Fibroblast of the aortic adventitia (primary cell): ENCODE results near the gene PHLDA2. TPM values are rescaled to one million over a fixed set of nuclear protein-coding genes. Genes with fewer than 3 reads are reported as not detected.
A peak's percentile ranks its signal among the peaks of the same experiment; 100 is the strongest.

Experiments used
- DNase-seq: peaks from one replicate; pipeline ENCODE4 v3.0.0-alpha.2; 2010; ENCODE audit warnings: low read depth
- H3K4me3 ChIP-seq: 2 replicates; pipeline ENCODE4 v1.5.1; 2011; ENCODE audit warnings: low read depth, mild to moderate bottlenecking, control low read depth, low read length, moderate library complexity
- total RNA-seq: library from RNA; depleted of rRNA; stranded (reverse); fragments of >200 nt; gene quantifications from 2 replicates; pipeline ENCODE4 v1.2.3, GENCODE V29; 2012; ENCODE audit warnings: low replicate concordance
- TF ChIP-seq, protein P1 (sequence below): IDR thresholded peaks from 2 replicates; pipeline ENCODE4 v1.5.1; 2011; ENCODE audit warnings: mild to moderate bottlenecking, low read length, control low read depth, inconsistent platforms; ENCODE audit not compliant: insufficient read depth

The PHLDA2 gene
- total RNA-seq, 1 donor = 3.8 TPM

DNA sequence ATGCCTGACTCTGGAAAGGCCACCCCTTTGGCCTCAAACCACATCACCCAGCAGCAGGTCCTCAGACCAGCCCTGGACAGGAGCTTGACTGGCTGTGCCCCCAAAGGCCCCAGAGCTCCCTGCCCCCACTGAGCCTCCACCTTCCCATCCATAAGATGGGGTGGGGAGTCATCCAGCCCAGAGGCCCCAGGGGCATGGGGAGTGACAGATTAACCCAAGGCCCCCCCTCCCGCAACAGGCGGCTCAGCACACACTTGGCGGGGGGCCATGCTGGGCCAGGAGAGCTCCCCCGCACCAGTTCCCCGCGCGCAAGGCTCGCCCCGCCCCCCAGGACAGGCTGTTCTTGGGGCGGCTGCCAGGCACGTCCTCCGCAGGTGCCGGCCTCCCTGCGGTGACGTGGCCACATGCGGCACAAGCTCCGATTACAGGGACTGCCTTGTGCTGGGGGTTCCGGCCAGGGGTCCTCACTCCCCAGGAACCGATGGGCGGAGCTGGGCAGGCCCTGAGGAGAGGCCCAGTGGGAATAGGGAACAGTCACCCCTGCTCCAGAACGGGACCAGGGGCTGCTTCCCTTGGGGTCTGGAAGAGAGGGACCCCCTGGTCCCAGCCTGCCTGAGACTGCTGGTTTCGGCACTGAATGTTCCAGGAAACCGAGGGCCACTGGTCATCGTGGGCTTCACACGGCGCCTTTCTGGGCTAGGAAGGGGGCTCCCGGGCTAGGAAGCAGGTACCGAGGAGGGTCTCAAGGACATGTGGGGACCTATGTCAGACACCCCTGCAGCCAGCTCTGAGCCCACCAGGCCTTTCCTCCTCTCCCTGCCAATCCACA, 38.5 kb downstream of the PHLDA2 start:
- no peak overlapping the region for H3K4me3 ChIP-seq
- no peak for DNase-seq
- TF ChIP-seq, protein P1, sequence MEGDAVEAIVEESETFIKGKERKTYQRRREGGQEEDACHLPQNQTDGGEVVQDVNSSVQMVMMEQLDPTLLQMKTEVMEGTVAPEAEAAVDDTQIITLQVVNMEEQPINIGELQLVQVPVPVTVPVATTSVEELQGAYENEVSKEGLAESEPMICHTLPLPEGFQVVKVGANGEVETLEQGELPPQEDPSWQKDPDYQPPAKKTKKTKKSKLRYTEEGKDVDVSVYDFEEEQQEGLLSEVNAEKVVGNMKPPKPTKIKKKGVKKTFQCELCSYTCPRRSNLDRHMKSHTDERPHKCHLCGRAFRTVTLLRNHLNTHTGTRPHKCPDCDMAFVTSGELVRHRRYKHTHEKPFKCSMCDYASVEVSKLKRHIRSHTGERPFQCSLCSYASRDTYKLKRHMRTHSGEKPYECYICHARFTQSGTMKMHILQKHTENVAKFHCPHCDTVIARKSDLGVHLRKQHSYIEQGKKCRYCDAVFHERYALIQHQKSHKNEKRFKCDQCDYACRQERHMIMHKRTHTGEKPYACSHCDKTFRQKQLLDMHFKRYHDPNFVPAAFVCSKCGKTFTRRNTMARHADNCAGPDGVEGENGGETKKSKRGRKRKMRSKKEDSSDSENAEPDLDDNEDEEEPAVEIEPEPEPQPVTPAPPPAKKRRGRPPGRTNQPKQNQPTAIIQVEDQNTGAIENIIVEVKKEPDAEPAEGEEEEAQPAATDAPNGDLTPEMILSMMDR = no peak

DNA sequence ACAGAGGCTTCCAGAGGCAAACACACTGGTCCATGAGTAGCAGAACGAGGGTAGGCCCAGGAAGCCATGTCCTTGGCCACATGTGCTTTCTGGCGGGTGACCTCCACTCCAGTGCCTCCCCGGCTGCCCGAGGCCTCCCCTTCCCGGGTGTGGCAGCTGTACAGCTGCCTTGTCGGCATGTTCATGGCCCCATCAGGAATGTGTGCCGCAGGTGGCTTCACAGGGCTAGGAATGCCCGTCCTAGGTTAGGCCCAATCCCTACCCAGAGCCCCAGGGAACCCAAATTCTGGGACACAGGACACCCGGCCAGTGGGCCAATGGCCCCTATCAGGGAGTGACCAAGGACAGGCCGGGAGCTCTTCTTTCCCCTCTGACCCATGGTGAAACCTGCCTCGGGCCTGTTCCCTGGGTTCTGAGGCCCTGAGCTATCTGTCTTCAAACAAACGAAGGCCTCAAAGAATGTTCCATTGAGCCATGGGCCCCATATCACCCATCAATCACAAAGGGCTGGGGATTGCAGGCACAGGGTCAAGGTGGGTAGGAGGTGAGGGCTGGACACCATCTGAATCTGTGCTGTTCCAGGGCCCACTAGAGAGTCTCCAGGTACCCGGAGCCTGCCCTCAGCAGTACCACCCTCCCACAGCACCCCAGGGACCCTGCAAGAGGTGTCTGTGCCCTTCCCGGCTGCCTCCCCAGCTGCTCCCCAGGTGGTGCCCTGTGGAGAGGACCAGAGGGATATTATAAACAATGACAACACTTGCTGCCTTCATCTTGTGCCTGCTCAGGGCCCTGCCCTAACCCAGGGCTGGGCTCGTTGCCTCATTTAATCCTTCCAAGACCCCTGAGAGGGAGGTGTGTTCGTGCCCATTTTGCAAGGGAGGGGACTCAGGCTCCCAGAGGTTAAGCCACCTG, 39.6 kb downstream of the PHLDA2 start:
- no peak for DNase-seq
- TF ChIP-seq, protein P1 = no peak
- H3K4me3 ChIP-seq = no peak overlapping the region

DNA sequence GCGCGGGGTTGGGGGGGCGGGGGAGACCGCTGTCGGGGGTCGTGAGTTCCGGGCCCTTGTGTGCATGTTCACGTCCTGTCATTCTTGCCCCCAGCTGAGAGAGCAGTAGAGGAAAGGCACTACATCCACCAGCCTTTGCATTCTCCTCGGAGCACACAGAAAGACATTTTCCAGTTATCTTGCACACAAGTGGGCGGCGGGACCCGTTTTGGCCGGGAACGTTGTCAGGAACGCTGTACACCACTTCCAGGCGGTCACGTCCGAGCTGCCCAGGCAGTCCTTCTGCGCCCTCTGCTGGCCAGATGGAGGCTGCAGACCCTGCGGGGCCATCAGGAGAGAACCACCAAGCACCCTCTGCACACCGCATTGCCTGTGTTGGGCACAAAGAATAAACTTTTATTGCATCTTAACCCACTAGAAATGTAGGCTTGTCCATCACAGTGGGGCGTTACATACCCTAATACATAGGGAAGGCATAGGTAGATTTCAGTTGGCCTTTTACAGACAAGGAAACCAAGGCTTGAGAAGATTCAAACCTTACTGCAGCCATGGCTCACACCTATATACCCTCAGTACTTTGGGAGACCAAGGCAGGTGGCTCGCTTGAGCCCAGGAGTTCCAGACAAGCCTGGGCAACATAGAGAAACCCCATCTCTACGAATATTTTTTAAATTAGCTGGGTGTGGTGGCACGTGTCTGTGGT, 40.8 kb downstream of the PHLDA2 start:
- peak; percentile 91 for DNase-seq
- TF ChIP-seq, protein P1 = peak; percentile 99
- H3K4me3 ChIP-seq = no peak overlapping the region

DNA sequence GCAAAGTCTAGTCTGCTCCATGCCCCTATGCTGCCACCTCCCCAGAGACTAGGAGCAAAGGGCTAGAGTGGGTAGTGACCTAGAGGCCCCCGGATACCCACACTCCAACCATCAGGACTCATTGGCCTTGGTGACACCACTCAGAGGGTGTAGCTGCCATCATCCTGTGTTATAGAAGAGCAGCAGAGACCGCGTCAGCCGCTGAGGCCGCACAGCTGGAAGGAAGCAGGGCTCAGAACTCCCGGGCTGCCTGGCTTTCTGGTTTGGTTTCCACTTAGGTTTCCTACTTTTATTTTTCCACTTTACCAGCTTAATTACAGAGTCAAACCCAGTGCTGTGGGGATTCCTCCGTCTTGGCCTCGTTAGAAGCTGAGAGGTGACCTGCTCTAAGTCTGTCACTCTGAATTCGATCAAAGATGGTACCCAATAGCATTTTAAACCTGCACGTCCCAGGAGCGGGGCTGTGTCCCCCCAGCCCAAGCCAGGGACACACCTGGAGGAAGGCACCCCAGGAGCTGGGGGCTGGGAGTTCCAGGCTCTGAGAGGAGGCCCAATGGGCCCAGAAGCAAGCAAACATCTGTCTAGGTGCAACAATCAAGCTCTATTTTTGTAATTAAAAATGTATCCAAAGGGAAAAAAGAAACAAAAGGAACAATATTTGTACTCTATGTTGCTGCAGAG, 41.6 kb downstream of the PHLDA2 start:
- TF ChIP-seq, protein P1 = no peak
- no peak for DNase-seq

DNA sequence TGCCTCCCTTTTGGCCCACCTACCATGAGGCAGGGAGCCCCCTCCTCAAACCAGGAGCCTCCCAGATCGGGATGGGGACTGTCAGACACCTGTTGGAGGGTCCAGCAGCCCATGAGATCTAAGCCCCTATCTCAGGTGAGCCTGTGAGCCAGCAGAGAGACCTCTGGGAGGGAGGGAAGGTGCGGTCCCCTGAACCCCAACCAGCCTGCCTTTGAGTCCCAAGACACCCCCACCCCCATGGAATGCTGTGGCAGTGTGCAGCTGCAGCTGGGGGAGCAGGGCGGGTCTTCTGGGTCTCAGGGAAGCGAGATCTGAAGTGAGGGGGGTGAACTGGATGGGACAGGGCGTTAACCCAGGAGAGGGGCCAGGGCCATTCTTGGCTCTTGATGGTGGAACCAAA, 42.3 kb downstream of the PHLDA2 start:
- TF ChIP-seq, protein P1 = no peak
- no peak overlapping the region for H3K4me3 ChIP-seq
- DNase-seq = no peak

More for the DNA sequence above, 41.6 kb downstream of the PHLDA2 start:
- no peak overlapping the region for H3K4me3 ChIP-seq
